ENCODE results near the gene PCBP2. TPM values are rescaled to one million over a fixed set of nuclear protein-coding genes. Genes with fewer than 3 reads are reported as not detected.

Gene PCBP2
- total RNA-seq, 1 donor from 2014 or later, result 153 TPM

GRCh38 chr12:53516758-53517455, 65.0 kb downstream of the PCBP2 start:
- DNase-seq (ENCODE audit: low read depth), result no peak
- no peak overlapping the region for H3K4me3 ChIP-seq (ENCODE audit: low read depth, low read length)
- no peak for TF ChIP-seq CTCF (conservative IDR thresholded peaks at IDR 0.05; ENCODE audit: low read depth, low read length)

GRCh38 chr12:53518381-53518780, 66.5 kb downstream of the PCBP2 start:
- no peak for DNase-seq (ENCODE audit: low read depth)
- no peak for TF ChIP-seq CTCF (conservative IDR thresholded peaks at IDR 0.05; ENCODE audit: low read depth, low read length)
- H3K4me3 ChIP-seq (ENCODE audit: low read depth, low read length), result no peak overlapping the region

GRCh38 chr12:53523131-53523530, 71.2 kb downstream of the PCBP2 start:
- TF ChIP-seq CTCF (conservative IDR thresholded peaks at IDR 0.05; ENCODE audit: low read depth, low read length), result no peak
- no peak for DNase-seq (ENCODE audit: low read depth)
- no peak overlapping the region for H3K4me3 ChIP-seq (ENCODE audit: low read depth, low read length)

GRCh38 chr12:53524476-53524875, 72.6 kb downstream of the PCBP2 start:
- DNase-seq (ENCODE audit: low read depth), result no peak
- no peak overlapping the region for H3K4me3 ChIP-seq (ENCODE audit: low read depth, low read length)
- TF ChIP-seq CTCF (conservative IDR thresholded peaks at IDR 0.05; ENCODE audit: low read depth, low read length), result no peak

- DNase-seq (ENCODE audit: low read depth), result no peak
- TF ChIP-seq CTCF (conservative IDR thresholded peaks at IDR 0.05; ENCODE audit: low read depth, low read length), result no peak
- H3K4me3 ChIP-seq (ENCODE audit: low read depth, low read length), result no peak overlapping the region
These were observed 78.2 kb downstream of the PCBP2 start for GRCh38 chr12:53530061-53530460.

Other genes starting within 250 kb of the PCBP2 start
- 0.46 and 3.3 TPM in 2 replicates for gene ITGB7, start 244.9 kb upstream of the PCBP2 start, total RNA-seq
- 4.2 and 6.1 TPM in 2 replicates for gene RARG, start 219.9 kb upstream of the PCBP2 start, total RNA-seq
- gene ESPL1, start 183.8 kb upstream of the PCBP2 start, total RNA-seq, result 32.0 and 40.1 TPM in 2 replicates
- gene PFDN5, start 156.6 kb upstream of the PCBP2 start, total RNA-seq, result 353 and 443 TPM in 2 replicates
- gene MYG1, start 152.4 kb upstream of the PCBP2 start, total RNA-seq, result 65.3 and 70.9 TPM in 2 replicates
- gene AAAS, start 130.5 kb upstream of the PCBP2 start, total RNA-seq, result 80.3 and 84.5 TPM in 2 replicates
- not detected in 2 replicates for gene SP7, start 115.7 kb upstream of the PCBP2 start, total RNA-seq
- gene SP1, start 71.9 kb upstream of the PCBP2 start, total RNA-seq, result 29.2 and 33.6 TPM in 2 replicates
- gene AMHR2, start 28.2 kb upstream of the PCBP2 start, total RNA-seq, result not detected in 2 replicates
- 132 and 137 TPM in 2 replicates for gene PRR13, start 10.4 kb upstream of the PCBP2 start, total RNA-seq
- gene MAP3K12, start 47.4 kb downstream of the PCBP2 start, total RNA-seq, result 5.8 and 16.7 TPM in 2 replicates
- gene TARBP2, start 49.2 kb downstream of the PCBP2 start, total RNA-seq, result 51.9 and 78.2 TPM in 2 replicates
- gene NPFF, start 55.4 kb downstream of the PCBP2 start, total RNA-seq, result not detected in 2 replicates
- 8.8 and 9.2 TPM in 2 replicates for gene ATF7, start 174.3 kb downstream of the PCBP2 start, total RNA-seq
- gene ATP5MC2, start 224.0 kb downstream of the PCBP2 start, total RNA-seq, result 311 and 313 TPM in 2 replicates

Measured in epithelial cell of proximal tubule (primary cell).